Neural progenitor cell (in vitro differentiated cells): ENCODE results near the gene ZNF414. TPM values are rescaled to one million over a fixed set of nuclear protein-coding genes. Genes with fewer than 3 reads are reported as not detected.

Source experiments
- DNase-seq: peaks from one replicate; pipeline ENCODE4 v3.0.0-alpha.2; 2016; ENCODE audit warnings: low spot score
- H2AFZ ChIP-seq: fragments of 200-600 bp; sonication (generic); replicated peaks from 2 replicates; pipeline ENCODE4 v1.6.1; 2016; ENCODE audit warnings: antibody characterized with exemption
- H3F3A ChIP-seq: fragments of 200-600 bp; sonication (generic); 2 replicates; pipeline ENCODE4 v1.6.1; 2016; ENCODE audit warnings: antibody characterized with exemption, low read depth
- H3K27ac ChIP-seq: fragments of 200-600 bp; sonication (generic); 2 replicates; pipeline ENCODE4 v1.5.1; 2016; ENCODE audit warnings: mild to moderate bottlenecking
- H3K27me3 ChIP-seq: fragments of 200-600 bp; sonication (generic); 2 replicates; pipeline ENCODE4 v1.6.1; 2016; ENCODE audit warnings: mild to moderate bottlenecking, moderate library complexity
- H3K36me3 ChIP-seq: fragments of 200-600 bp; sonication (generic); 2 replicates; pipeline ENCODE4 v1.5.1; 2016
- H3K4me1 ChIP-seq: fragments of 200-600 bp; sonication (generic); 2 replicates; pipeline ENCODE4 v1.6.1; 2016; ENCODE audit warnings: mixed run types
- H3K4me2 ChIP-seq: fragments of 200-600 bp; sonication (generic); 2 replicates; pipeline ENCODE4 v1.6.1; 2016
- H3K4me3 ChIP-seq: fragments of 200-600 bp; sonication (generic); 2 replicates; pipeline ENCODE4 v1.5.1; 2016
- H3K79me2 ChIP-seq: fragments of 200-600 bp; sonication (generic); 2 replicates; pipeline ENCODE4 v1.6.1; 2016; ENCODE audit warnings: low read depth
- H3K9ac ChIP-seq: fragments of 200-600 bp; sonication (generic); 2 replicates; pipeline ENCODE4 v1.6.1; 2016
- H3K9me3 ChIP-seq: fragments of 200-600 bp; sonication (generic); 2 replicates; pipeline ENCODE4 v1.5.1; 2016; ENCODE audit warnings: low read depth
- H4K20me1 ChIP-seq: fragments of 200-600 bp; sonication (generic); 2 replicates; pipeline ENCODE4 v1.6.1; 2016; ENCODE audit warnings: low read depth
- H3K27ac Mint-ChIP-seq: 3 replicates; pipeline ENCODE4 v1.8.0; 2021; ENCODE audit warnings: mixed read lengths
- H3K27me3 Mint-ChIP-seq: 2 replicates; pipeline ENCODE4 v1.8.0; 2022; ENCODE audit warnings: low read depth, mild to moderate bottlenecking, inconsistent platforms, moderate library complexity, mixed read lengths; ENCODE audit not compliant: insufficient read depth
- H3K36me3 Mint-ChIP-seq: 3 replicates; pipeline ENCODE4 v1.8.0; 2021; ENCODE audit warnings: mixed read lengths
- H3K4me1 Mint-ChIP-seq: 3 replicates; pipeline ENCODE4 v1.8.0; 2021; ENCODE audit warnings: mixed read lengths
- H3K4me3 Mint-ChIP-seq: 3 replicates; pipeline ENCODE4 v1.8.0; 2021; ENCODE audit warnings: mild to moderate bottlenecking, moderate library complexity, mixed read lengths
- H3K9me3 Mint-ChIP-seq: 3 replicates; pipeline ENCODE4 v1.8.0; 2020; ENCODE audit warnings: mixed read lengths
- EZH2 ChIP-seq: fragments of 200-600 bp; sonication (generic); IDR thresholded peaks from 2 replicates; pipeline ENCODE4 v1.6.1; 2017; ENCODE audit warnings: antibody characterized with exemption, mild to moderate bottlenecking, moderate library complexity
- EZH2phosphoT487 ChIP-seq: fragments of 200-600 bp; sonication (generic); IDR thresholded peaks from 2 replicates; pipeline ENCODE4 v1.6.1; 2017; ENCODE audit warnings: antibody characterized with exemption
- total RNA-seq: library from RNA; depleted of rRNA; stranded (reverse); fragments of >200 nt; gene quantifications from 2 replicates; pipeline ENCODE4 v1.2.3, GENCODE V29; 2015; ENCODE audit warnings: low replicate concordance
- TF ChIP-seq, protein P1 (sequence below): fragments of 200-600 bp; sonication (generic); IDR thresholded peaks from 2 replicates; pipeline ENCODE4 v1.5.1; 2017; ENCODE audit warnings: antibody characterized with exemption, mild to moderate bottlenecking

The ZNF414 gene
- total RNA-seq, 1 donor from 2014 or later, result 1.8 TPM

GRCh38 chr19:8490395-8490760, 23.6 kb downstream of the ZNF414 start:
- Mint-ChIP-seq H3K27me3 (peaks cover 5% of the 10 kb centered on the region), H3K27ac (no peak overlapping the region), H3K36me3 (peaks cover 24% of the 10 kb centered on the region), H3K4me3 (no peak overlapping the region), H3K4me1 (peaks cover 30% of the 10 kb centered on the region), H3K9me3 (no peaks in the 10 kb centered on the region)
- H3K79me2 ChIP-seq, result peaks cover 14% of the 10 kb centered on the region
- H3K4me1 ChIP-seq, result peaks cover 41% of the 10 kb centered on the region
- H3F3A ChIP-seq, result peaks cover 48% of the 10 kb centered on the region
- H3K9me3 ChIP-seq, result no peaks in the 10 kb centered on the region
- H3K4me2 ChIP-seq, result no peak overlapping the region
- H3K4me3 ChIP-seq, result no peak overlapping the region
- H3K9ac ChIP-seq, result no peak overlapping the region
- peaks cover 27% of the 10 kb centered on the region for H4K20me1 ChIP-seq
- H3K27ac ChIP-seq, result peak overlapping the region; percentile 95
- TF ChIP-seq, protein P1, sequence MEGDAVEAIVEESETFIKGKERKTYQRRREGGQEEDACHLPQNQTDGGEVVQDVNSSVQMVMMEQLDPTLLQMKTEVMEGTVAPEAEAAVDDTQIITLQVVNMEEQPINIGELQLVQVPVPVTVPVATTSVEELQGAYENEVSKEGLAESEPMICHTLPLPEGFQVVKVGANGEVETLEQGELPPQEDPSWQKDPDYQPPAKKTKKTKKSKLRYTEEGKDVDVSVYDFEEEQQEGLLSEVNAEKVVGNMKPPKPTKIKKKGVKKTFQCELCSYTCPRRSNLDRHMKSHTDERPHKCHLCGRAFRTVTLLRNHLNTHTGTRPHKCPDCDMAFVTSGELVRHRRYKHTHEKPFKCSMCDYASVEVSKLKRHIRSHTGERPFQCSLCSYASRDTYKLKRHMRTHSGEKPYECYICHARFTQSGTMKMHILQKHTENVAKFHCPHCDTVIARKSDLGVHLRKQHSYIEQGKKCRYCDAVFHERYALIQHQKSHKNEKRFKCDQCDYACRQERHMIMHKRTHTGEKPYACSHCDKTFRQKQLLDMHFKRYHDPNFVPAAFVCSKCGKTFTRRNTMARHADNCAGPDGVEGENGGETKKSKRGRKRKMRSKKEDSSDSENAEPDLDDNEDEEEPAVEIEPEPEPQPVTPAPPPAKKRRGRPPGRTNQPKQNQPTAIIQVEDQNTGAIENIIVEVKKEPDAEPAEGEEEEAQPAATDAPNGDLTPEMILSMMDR, result no peak
- TF ChIP-seq EZH2phosphoT487 (no peak), EZH2 (no peak)
- H3K27me3 ChIP-seq, result no peaks in the 10 kb centered on the region
- no peak for DNase-seq
- H3K36me3 ChIP-seq, result no peaks in the 10 kb centered on the region
- H2AFZ ChIP-seq, result no peak overlapping the region

GRCh38 chr19:8489561-8490394, 24.2 kb downstream of the ZNF414 start:
- Histone ChIP-seq H3K27me3 (no peaks in the 10 kb centered on the region), H3K27ac (peak overlapping the region; percentile 95), H4K20me1 (peaks cover 31% of the 10 kb centered on the region), H3K36me3 (no peaks in the 10 kb centered on the region), H3K79me2 (peaks cover 20% of the 10 kb centered on the region), H3K4me3 (no peak overlapping the region), H3K9ac (no peak overlapping the region), H3F3A (peaks cover 51% of the 10 kb centered on the region), H2AFZ (no peak overlapping the region), H3K9me3 (no peaks in the 10 kb centered on the region), H3K4me1 (peaks cover 41% of the 10 kb centered on the region), H3K4me2 (no peak overlapping the region)
- Mint-ChIP-seq H3K27ac (no peak overlapping the region), H3K4me1 (peaks cover 30% of the 10 kb centered on the region), H3K9me3 (no peaks in the 10 kb centered on the region), H3K27me3 (peaks cover 8% of the 10 kb centered on the region), H3K4me3 (no peak overlapping the region), H3K36me3 (peaks cover 28% of the 10 kb centered on the region)
- TF ChIP-seq EZH2 (no peak), EZH2phosphoT487 (no peak)
- TF ChIP-seq, protein P1, result no peak
- no peak for DNase-seq

DNA sequence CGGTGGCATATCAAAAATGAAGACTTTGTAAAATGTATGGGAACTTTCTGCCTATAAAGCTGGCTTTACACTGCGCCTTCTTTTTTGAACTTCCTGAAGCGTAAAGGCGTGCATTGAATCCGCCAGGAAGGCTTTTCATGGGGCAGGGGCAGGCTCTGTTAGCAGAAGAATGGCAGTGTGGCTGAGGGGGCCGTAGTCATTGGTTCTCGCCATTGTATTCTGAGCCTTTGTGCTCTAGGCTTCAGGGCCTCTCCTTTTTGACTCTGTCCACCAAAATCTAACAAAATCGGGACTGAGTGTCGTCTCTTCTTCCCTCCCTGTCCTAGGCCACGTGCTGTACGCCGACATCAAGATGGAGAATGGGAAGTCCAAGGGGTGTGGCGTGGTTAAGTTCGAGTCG, 25.6 kb downstream of the ZNF414 start:
- Histone ChIP-seq H3K9ac (no peak overlapping the region), H4K20me1 (peaks cover 45% of the 10 kb centered on the region), H3K36me3 (no peaks in the 10 kb centered on the region), H3K27me3 (no peaks in the 10 kb centered on the region), H3K4me2 (peak overlapping the region; percentile 70), H3K4me1 (peaks cover 41% of the 10 kb centered on the region), H2AFZ (no peak overlapping the region), H3K79me2 (peaks cover 34% of the 10 kb centered on the region), H3K4me3 (no peak overlapping the region), H3F3A (peaks cover 53% of the 10 kb centered on the region), H3K9me3 (no peaks in the 10 kb centered on the region), H3K27ac (peak overlapping the region; percentile 97)
- Mint-ChIP-seq H3K4me1 (peaks cover 30% of the 10 kb centered on the region), H3K27ac (peak overlapping the region; percentile 92), H3K36me3 (peaks cover 32% of the 10 kb centered on the region), H3K9me3 (no peaks in the 10 kb centered on the region), H3K4me3 (no peak overlapping the region), H3K27me3 (peaks cover 8% of the 10 kb centered on the region)
- TF ChIP-seq, protein P1, result no peak
- TF ChIP-seq EZH2phosphoT487 (no peak), EZH2 (no peak)
- peak; percentile 89 for DNase-seq
